Measurements from ENCODE around the gene SCN2B. TPM values are rescaled to one million over a fixed set of nuclear protein-coding genes. Genes with fewer than 3 reads are reported as not detected.

Gene SCN2B
- total and polyA plus RNA-seq, 5 experiments from 2014 or later: not detected

GRCh38 chr11:118117790-118118601 lies 58.4 kb downstream of the SCN2B start:
- POLR2A ChIA-PET: interaction anchor here (0.8 kb wide), 1 partner anchor 11 kb away, joined by 3 read pairs; no protein-coding TSS in a partner anchor
- Mint-ChIP-seq H3K27ac (peak overlapping the region in 6 of 10 donors; percentile 26 to 80 (median 37)), H3K9me3 (peaks cover 0 to 8% (median 0%) of the 10 kb centered on the region in 9 donors), H3K4me3 (peak overlapping the region in 8 of 10 donors; percentile 15 to 74 (median 50)), H3K4me1 (peaks cover 10 to 33% (median 18%) of the 10 kb centered on the region in 4 donors), H3K36me3 (peaks cover 0 to 7% (median 3%) of the 10 kb centered on the region in 3 donors), H3K27me3 (peaks cover 0 to 6% (median 3%) of the 10 kb centered on the region in 5 donors)
- DNase-seq: peak in 7 of 10 donors; percentile 15 to 36 (median 19)
- peak; percentile 94 to 98 for ATAC-seq

GRCh38 chr11:118115048-118115447 lies 61.4 kb downstream of the SCN2B start:
- POLR2A ChIA-PET: no interaction called here
- ATAC-seq (no peak), DNase-seq (no peak)
- H3K4me1 Mint-ChIP-seq: peaks cover 10 to 33% (median 19%) of the 10 kb centered on the region in 4 donors
- peaks cover 0 to 8% (median 4%) of the 10 kb centered on the region in 5 donors for H3K27me3 Mint-ChIP-seq
- no peaks in the 10 kb centered on the region for H3K9me3 Mint-ChIP-seq
- H3K36me3 Mint-ChIP-seq: no peaks in the 10 kb centered on the region
- no peak overlapping the region for H3K27ac Mint-ChIP-seq
- H3K4me3 Mint-ChIP-seq: no peak overlapping the region

- no peak overlapping the region for H3K4me3 Mint-ChIP-seq
- H3K27ac Mint-ChIP-seq: peak overlapping the region in 1 of 10 donors; percentile 20
- H3K27me3 Mint-ChIP-seq: peaks cover 0 to 8% (median 4%) of the 10 kb centered on the region in 5 donors
- POLR2A ChIA-PET: interaction anchor here (0.8 kb wide), 1 partner anchor 11 kb away, joined by 5 read pairs; no protein-coding TSS in a partner anchor
- H3K4me1 Mint-ChIP-seq: peaks cover 10 to 33% (median 18%) of the 10 kb centered on the region in 4 donors
- no peak for ATAC-seq
- H3K9me3 Mint-ChIP-seq: no peaks in the 10 kb centered on the region
- H3K36me3 Mint-ChIP-seq: no peaks in the 10 kb centered on the region
- DNase-seq: no peak
These were observed 62.2 kb downstream of the SCN2B start for GRCh38 chr11:118114266-118114665.

- Mint-ChIP-seq H3K9me3 (no peaks in the 10 kb centered on the region), H3K4me3 (no peak overlapping the region), H3K27me3 (peaks cover 0 to 8% (median 4%) of the 10 kb centered on the region in 5 donors), H3K27ac (no peak overlapping the region), H3K36me3 (no peaks in the 10 kb centered on the region), H3K4me1 (peaks cover 6 to 25% (median 13%) of the 10 kb centered on the region in 4 donors)
- POLR2A ChIA-PET: interaction anchor here (0.6 kb wide), 2 partner anchors 9 to 405 kb away, joined by 3 read pairs; no protein-coding TSS in a partner anchor
- DNase-seq (no peak), ATAC-seq (no peak)
These were observed 63.6 kb downstream of the SCN2B start for GRCh38 chr11:118112711-118113430.

Other genes starting within 250 kb of the SCN2B start
- 1 to 10 TPM; 4.8 to 9.2 TPM for gene TMPRSS13, start 247.2 kb downstream of the SCN2B start, total RNA-seq
- gene TMPRSS13, start 247.2 kb downstream of the SCN2B start, polyA plus RNA-seq: 1 to 10 TPM in 2 of 3 donors, under 1 TPM in 1; 0.05 to 1.5 (median 1.0) TPM
- gene IL10RA, start 190.2 kb downstream of the SCN2B start, total RNA-seq: 100 to 1,000 TPM; 205 to 217 TPM
- gene IL10RA, start 190.2 kb downstream of the SCN2B start, polyA plus RNA-seq: 100 to 1,000 TPM in 2 of 3 donors, 10 to 100 TPM in 1; 99.2 to 185 (median 147) TPM
- not detected for gene TMPRSS4, start 99.6 kb downstream of the SCN2B start, total RNA-seq
- gene TMPRSS4, start 99.6 kb downstream of the SCN2B start, polyA plus RNA-seq: not detected
- gene SMIM35, start 89.7 kb downstream of the SCN2B start, total RNA-seq: under 1 TPM; 0.70 to 0.91 TPM
- under 1 TPM; 0.15 to 0.68 (median 0.60) TPM for gene SMIM35, start 89.7 kb downstream of the SCN2B start, polyA plus RNA-seq
- gene SCN4B, start 23.8 kb downstream of the SCN2B start, total RNA-seq: not detected
- not detected for gene SCN4B, start 23.8 kb downstream of the SCN2B start, polyA plus RNA-seq
- 100 to 1,000 TPM; 157 to 161 TPM for gene JAML, start 48.4 kb upstream of the SCN2B start, total RNA-seq
- 100 to 1,000 TPM; 120 to 195 (median 159) TPM for gene JAML, start 48.4 kb upstream of the SCN2B start, polyA plus RNA-seq
- 10 to 100 TPM; 11.2 to 12.6 TPM for gene MPZL3, start 75.7 kb upstream of the SCN2B start, total RNA-seq
- 1 to 10 TPM; 1.9 to 3.4 (median 3.2) TPM for gene MPZL3, start 75.7 kb upstream of the SCN2B start, polyA plus RNA-seq
- gene MPZL2, start 87.7 kb upstream of the SCN2B start, total RNA-seq: 1 to 10 TPM; 2.8 to 3.1 TPM
- gene MPZL2, start 87.7 kb upstream of the SCN2B start, polyA plus RNA-seq: 1 to 10 TPM in 2 of 3 donors, under 1 TPM in 1; 0.94 to 3.1 (median 1.2) TPM
- 100 to 1,000 TPM; 564 to 620 TPM for gene CD3E, start 128.1 kb upstream of the SCN2B start, total RNA-seq
- 1,000 to 10,000 TPM in 1 of 3 donors, 100 to 1,000 TPM in 2; 811 to 1,213 (median 948) TPM for gene CD3E, start 128.1 kb upstream of the SCN2B start, polyA plus RNA-seq
- gene CD3D, start 166.1 kb upstream of the SCN2B start, total RNA-seq: 100 to 1,000 TPM; 355 to 362 TPM
- 1,000 to 10,000 TPM; 1,161 to 1,259 (median 1,215) TPM for gene CD3D, start 166.1 kb upstream of the SCN2B start, polyA plus RNA-seq
- 100 to 1,000 TPM; 202 to 209 TPM for gene CD3G, start 167.7 kb upstream of the SCN2B start, total RNA-seq
- 100 to 1,000 TPM; 397 to 400 (median 397) TPM for gene CD3G, start 167.7 kb upstream of the SCN2B start, polyA plus RNA-seq
- gene UBE4A, start 183.0 kb upstream of the SCN2B start, total RNA-seq: 10 to 100 TPM; 48.7 to 52.8 TPM
- 10 to 100 TPM; 20.7 to 31.0 (median 24.3) TPM for gene UBE4A, start 183.0 kb upstream of the SCN2B start, polyA plus RNA-seq
- gene ATP5MG, start 225.0 kb upstream of the SCN2B start, total RNA-seq: 100 to 1,000 TPM; 145 to 172 TPM
- 100 to 1,000 TPM; 649 to 923 (median 790) TPM for gene ATP5MG, start 225.0 kb upstream of the SCN2B start, polyA plus RNA-seq

Measured in naive thymus-derived CD8-positive, alpha-beta T cell (primary cell).